GM12892 (cell line): Measurements from ENCODE around the gene UNC119.

ENCODE experiments used
- DNase-seq: peaks from one replicate; pipeline ENCODE4 v3.0.0; 2011; ENCODE audit not compliant: insufficient read length
- FAIRE-seq: peaks from 2 replicates; lab custom pipeline; 2011; peaks lifted over from hg19 to GRCh38; lab: Jason Lieb, UNC
- POLR2A ChIP-seq: IDR thresholded peaks from 2 replicates; pipeline ENCODE4 v1.6.1; 2011; ENCODE audit warnings: low read depth, low read length, control low read depth
- POLR2AphosphoS5 ChIP-seq: IDR thresholded peaks from 2 replicates; pipeline ENCODE4 v1.6.1; 2011; ENCODE audit warnings: low read depth, low read length, control low read depth
- TAF1 ChIP-seq: IDR thresholded peaks from 2 replicates; pipeline ENCODE4 v1.6.1; 2011; ENCODE audit warnings: low read depth, mild to moderate bottlenecking, control low read depth, low read length, borderline replicate concordance

UNC119 gene

GRCh38 chr17:28499684-28500357 lies 52.6 kb downstream of the UNC119 start:
- TF ChIP-seq POLR2AphosphoS5 (no peak), POLR2A (no peak), TAF1 (no peak)
- DNase-seq: no peak
- no peak for FAIRE-seq

GRCh38 chr17:28499364-28499664 lies 53.1 kb downstream of the UNC119 start:
- FAIRE-seq (no peak), DNase-seq (no peak)
- TF ChIP-seq TAF1 (no peak), POLR2A (no peak), POLR2AphosphoS5 (no peak)

- no peak for FAIRE-seq
- DNase-seq: no peak
- no peak for TF ChIP-seq POLR2A
- no peak for TF ChIP-seq POLR2AphosphoS5
- no peak for TF ChIP-seq TAF1
Observed at GRCh38 chr17:28498652-28499363, 53.6 kb downstream of the UNC119 start.

- no peak for FAIRE-seq
- DNase-seq: no peak
Observed at GRCh38 chr17:28497931-28498330, 54.5 kb downstream of the UNC119 start.

More at GRCh38 chr17:28497931-28498330, 54.5 kb downstream of the UNC119 start:
- TF ChIP-seq TAF1 (no peak), POLR2A (no peak), POLR2AphosphoS5 (no peak)
